SK-N-SH (cell line): ENCODE results near the gene SLC8B1. TPM values are rescaled to one million over a fixed set of nuclear protein-coding genes. Genes with fewer than 3 reads are reported as not detected.
A peak's percentile ranks its signal among the peaks of the same experiment; 100 is the strongest.

Source experiments
- CTCF ChIA-PET: fragments of 300-600, 350-600 bp; formaldehyde crosslinking; extraction: SDS; loops from one replicate; lab custom pipeline; 2021; lab: Yijun Ruan, JAX
- POLR2A ChIA-PET: fragments of 350-600 bp; sonication (Branson Sonifier 250); formaldehyde crosslinking; extraction: SDS; loops from one replicate; lab custom pipeline; 2020; ENCODE audit warnings: antibody characterized with exemption, inconsistent platforms; lab: Yijun Ruan, JAX
- DNase-seq: peaks from one replicate; pipeline ENCODE4 v3.0.0; 2012
- H2AFZ ChIP-seq: fragments of 200-600 bp; sonication (generic); 2 replicates; pipeline ENCODE4 v1.8.1; 2016; ENCODE audit warnings: antibody characterized with exemption, mild to moderate bottlenecking, low read depth
- H3F3A ChIP-seq: fragments of 200-600 bp; sonication (generic); replicated peaks from 2 replicates; pipeline ENCODE3; 2016; ENCODE audit warnings: antibody characterized with exemption, mild to moderate bottlenecking; ENCODE audit not compliant: insufficient read depth
- H3K27ac ChIP-seq, 2 experiments: fragments of 200-500 bp in 1 of 2; fragments of 200-600 bp in 1 of 2; sonication (Bioruptor generic) in 1 of 2; sonication (generic), shearing (Covaris generic) in 1 of 2; 2 replicates each; pipeline versions ENCODE4 v1.5.1 to v1.6.1; 2014 to 2016; ENCODE audit warnings: low read depth in 2 of 2, inconsistent platforms in 1 of 2, low read length in 1 of 2, mild to moderate bottlenecking in 1 of 2, mixed read lengths in 1 of 2
- H3K27me3 ChIP-seq: fragments of 200-600 bp; sonication (generic), shearing (Covaris generic); 2 replicates; pipeline ENCODE4 v1.6.1; 2016; ENCODE audit warnings: mixed run types; ENCODE audit not compliant: insufficient read depth
- H3K36me3 ChIP-seq, 2 experiments: fragments of 200-500 bp in 1 of 2; fragments of 200-600 bp in 1 of 2; sonication (Bioruptor generic) in 1 of 2; sonication (generic) in 1 of 2; replicated peaks in 1 of 2; 2 replicates each; pipeline versions ENCODE3 to v1.5.1; 2014 to 2016; ENCODE audit warnings: low read length in 1 of 2, mild to moderate bottlenecking in 1 of 2; ENCODE audit not compliant: insufficient read depth in 2 of 2, control insufficient read depth in 1 of 2
- H3K4me1 ChIP-seq, 2 experiments: fragments of 200-500 bp in 1 of 2; fragments of 200-600 bp in 1 of 2; sonication (Bioruptor generic) in 1 of 2; sonication (generic), shearing (Covaris generic) in 1 of 2; 2 replicates each; pipeline versions ENCODE4 v1.5.1 to v1.6.1; 2014 to 2016; ENCODE audit warnings: low read depth in 1 of 2, low read length in 1 of 2, mixed run types in 1 of 2; ENCODE audit not compliant: insufficient read depth in 2 of 2, control insufficient read depth in 1 of 2
- H3K4me2 ChIP-seq: fragments of 200-600 bp; sonication (generic), shearing (Covaris generic); 2 replicates; pipeline ENCODE4 v1.6.1; 2017; ENCODE audit warnings: mixed run types
- H3K4me3 ChIP-seq, 2 experiments: fragments of 200-500 bp in 1 of 2; fragments of 200-600 bp in 1 of 2; sonication (Bioruptor generic) in 1 of 2; sonication (generic), shearing (Covaris generic) in 1 of 2; 2 replicates each; pipeline versions ENCODE4 v1.5.1 to v1.8.1; 2014 to 2016; ENCODE audit warnings: low read depth in 2 of 2, inconsistent platforms in 1 of 2, low read length in 1 of 2, mild to moderate bottlenecking in 1 of 2, mixed read lengths in 1 of 2, moderate library complexity in 1 of 2
- H3K79me2 ChIP-seq: fragments of 200-600 bp; sonication (generic); 2 replicates; pipeline ENCODE4 v1.8.1; 2017; ENCODE audit warnings: mild to moderate bottlenecking; ENCODE audit not compliant: insufficient read depth
- H3K9ac ChIP-seq: fragments of 200-600 bp; sonication (generic); 2 replicates; pipeline ENCODE4 v1.6.1; 2017; ENCODE audit warnings: mixed run types
- H3K9me2 ChIP-seq: fragments of 200-600 bp; sonication (generic); 2 replicates; pipeline ENCODE4 v1.6.1; 2017; ENCODE audit warnings: mixed run types
- H3K9me3 ChIP-seq: fragments of 200-600 bp; sonication (generic); 2 replicates; pipeline ENCODE4 v1.6.1; 2017; ENCODE audit warnings: mixed run types, mild to moderate bottlenecking, moderate library complexity
- H4K20me1 ChIP-seq: fragments of 200-600 bp; sonication (generic); 2 replicates; pipeline ENCODE4 v1.6.1; 2017; ENCODE audit warnings: mild to moderate bottlenecking, mixed run types; ENCODE audit not compliant: insufficient read depth
- RAD21 ChIP-seq: IDR thresholded peaks from 2 replicates; pipeline ENCODE4 v1.6.1; 2012; ENCODE audit warnings: mild to moderate bottlenecking, low read length
- TEAD4 ChIP-seq: IDR thresholded peaks from 2 replicates; pipeline ENCODE4 v1.4.0; 2012; ENCODE audit warnings: mild to moderate bottlenecking, borderline replicate concordance; ENCODE audit not compliant: insufficient read depth
- WGBS: methylation state at CpG from one replicate; pipeline ENCODE4 v1.1.6; 2017; ENCODE audit warnings: low lambda C conversion rate; 5-methylcytosine and 5-hydroxymethylcytosine counted together
- polyA plus RNA-seq, 3 experiments: library from polyadenylated mRNA; depleted of rRNA; stranded (reverse); fragments of >200 nt; gene quantifications; 2 replicates each; pipeline ENCODE4 v1.2.3, GENCODE V29; 2012
- TF ChIP-seq, protein P1 (sequence below): fragments of 200-600 bp; sonication (generic); IDR thresholded peaks from 2 replicates; pipeline ENCODE4 v1.6.1; 2017; ENCODE audit warnings: antibody characterized with exemption, mild to moderate bottlenecking, moderate library complexity
- TF ChIP-seq, protein P2 (sequence below): IDR thresholded peaks from 2 replicates; pipeline ENCODE4 v1.4.0; 2012; ENCODE audit warnings: low read depth, borderline replicate concordance
- TF ChIP-seq, protein P3 (sequence below): IDR thresholded peaks from 2 replicates; pipeline ENCODE4; 2012
- TF ChIP-seq, protein P4 (sequence below): fragments of 150-350 bp; IDR thresholded peaks from 2 replicates; pipeline ENCODE4 v1.6.1; 2017; ENCODE audit warnings: antibody characterized with exemption, low read length, low read depth, borderline replicate concordance
- TF ChIP-seq, protein P5 (sequence below): fragments of 150-350 bp; IDR thresholded peaks from 2 replicates; pipeline ENCODE4 v1.6.1; 2016; ENCODE audit warnings: mild to moderate bottlenecking, low read depth, low read length

Gene SLC8B1
- polyA plus RNA-seq, 1 of the 3 experiments (the other 2 are of a cell fraction): 12.0 TPM

DNA sequence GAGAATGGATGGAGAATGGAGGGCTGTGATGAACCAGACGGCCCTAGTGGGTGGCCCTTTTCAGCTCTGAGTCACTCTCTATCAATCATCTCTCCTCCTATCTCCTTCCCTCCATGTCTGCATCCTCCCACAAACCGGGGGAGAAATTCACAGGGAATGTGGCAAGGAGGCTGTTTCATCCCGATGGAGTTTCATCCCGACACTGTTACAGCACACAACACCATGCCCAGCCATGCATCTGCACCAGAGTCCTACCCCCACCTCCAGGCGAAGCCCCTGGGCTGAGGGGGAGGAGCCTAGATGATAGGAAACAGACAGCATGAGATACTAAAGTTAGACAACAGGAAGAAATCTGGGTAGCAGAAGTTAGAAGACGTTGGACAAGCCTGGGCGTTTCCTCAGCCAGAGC is 20.8 kb downstream of the SLC8B1 start:
- Histone ChIP-seq H3K9me3 (no peaks in the 10 kb centered on the region), H3K4me1 (no peaks in the 10 kb centered on the region), H3K4me3 (no peak overlapping the region), H4K20me1 (no peaks in the 10 kb centered on the region), H3K4me2 (no peak overlapping the region), H3K79me2 (no peaks in the 10 kb centered on the region), H2AFZ (no peak overlapping the region)
- DNase-seq: no peak
- TF ChIP-seq, protein P1, sequence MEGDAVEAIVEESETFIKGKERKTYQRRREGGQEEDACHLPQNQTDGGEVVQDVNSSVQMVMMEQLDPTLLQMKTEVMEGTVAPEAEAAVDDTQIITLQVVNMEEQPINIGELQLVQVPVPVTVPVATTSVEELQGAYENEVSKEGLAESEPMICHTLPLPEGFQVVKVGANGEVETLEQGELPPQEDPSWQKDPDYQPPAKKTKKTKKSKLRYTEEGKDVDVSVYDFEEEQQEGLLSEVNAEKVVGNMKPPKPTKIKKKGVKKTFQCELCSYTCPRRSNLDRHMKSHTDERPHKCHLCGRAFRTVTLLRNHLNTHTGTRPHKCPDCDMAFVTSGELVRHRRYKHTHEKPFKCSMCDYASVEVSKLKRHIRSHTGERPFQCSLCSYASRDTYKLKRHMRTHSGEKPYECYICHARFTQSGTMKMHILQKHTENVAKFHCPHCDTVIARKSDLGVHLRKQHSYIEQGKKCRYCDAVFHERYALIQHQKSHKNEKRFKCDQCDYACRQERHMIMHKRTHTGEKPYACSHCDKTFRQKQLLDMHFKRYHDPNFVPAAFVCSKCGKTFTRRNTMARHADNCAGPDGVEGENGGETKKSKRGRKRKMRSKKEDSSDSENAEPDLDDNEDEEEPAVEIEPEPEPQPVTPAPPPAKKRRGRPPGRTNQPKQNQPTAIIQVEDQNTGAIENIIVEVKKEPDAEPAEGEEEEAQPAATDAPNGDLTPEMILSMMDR: no peak
- TF ChIP-seq, protein P2, sequence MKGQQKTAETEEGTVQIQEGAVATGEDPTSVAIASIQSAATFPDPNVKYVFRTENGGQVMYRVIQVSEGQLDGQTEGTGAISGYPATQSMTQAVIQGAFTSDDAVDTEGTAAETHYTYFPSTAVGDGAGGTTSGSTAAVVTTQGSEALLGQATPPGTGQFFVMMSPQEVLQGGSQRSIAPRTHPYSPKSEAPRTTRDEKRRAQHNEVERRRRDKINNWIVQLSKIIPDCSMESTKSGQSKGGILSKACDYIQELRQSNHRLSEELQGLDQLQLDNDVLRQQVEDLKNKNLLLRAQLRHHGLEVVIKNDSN: no peak
- TF ChIP-seq, protein P3, sequence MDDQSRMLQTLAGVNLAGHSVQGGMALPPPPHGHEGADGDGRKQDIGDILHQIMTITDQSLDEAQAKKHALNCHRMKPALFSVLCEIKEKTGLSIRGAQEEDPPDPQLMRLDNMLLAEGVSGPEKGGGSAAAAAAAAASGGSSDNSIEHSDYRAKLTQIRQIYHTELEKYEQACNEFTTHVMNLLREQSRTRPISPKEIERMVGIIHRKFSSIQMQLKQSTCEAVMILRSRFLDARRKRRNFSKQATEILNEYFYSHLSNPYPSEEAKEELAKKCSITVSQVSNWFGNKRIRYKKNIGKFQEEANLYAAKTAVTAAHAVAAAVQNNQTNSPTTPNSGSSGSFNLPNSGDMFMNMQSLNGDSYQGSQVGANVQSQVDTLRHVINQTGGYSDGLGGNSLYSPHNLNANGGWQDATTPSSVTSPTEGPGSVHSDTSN: peak; percentile 28; the same call in 1 of the 2 replicates
- TF ChIP-seq, protein P4, sequence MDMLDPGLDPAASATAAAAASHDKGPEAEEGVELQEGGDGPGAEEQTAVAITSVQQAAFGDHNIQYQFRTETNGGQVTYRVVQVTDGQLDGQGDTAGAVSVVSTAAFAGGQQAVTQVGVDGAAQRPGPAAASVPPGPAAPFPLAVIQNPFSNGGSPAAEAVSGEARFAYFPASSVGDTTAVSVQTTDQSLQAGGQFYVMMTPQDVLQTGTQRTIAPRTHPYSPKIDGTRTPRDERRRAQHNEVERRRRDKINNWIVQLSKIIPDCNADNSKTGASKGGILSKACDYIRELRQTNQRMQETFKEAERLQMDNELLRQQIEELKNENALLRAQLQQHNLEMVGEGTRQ: no peak
- TF ChIP-seq, all 33 proteins: peak for 1
- 55% methylated on average over 7 of the region's 7 CpGs for WGBS
- H3K9ac ChIP-seq: no peak overlapping the region
- no peak overlapping the region for H3K27ac ChIP-seq
- H3K27me3 ChIP-seq: no peaks in the 10 kb centered on the region
- ChIA-PET POLR2A (no interaction called here), CTCF (interaction anchor here (0.7 to 1.2 kb wide), 3 partner anchors 48 to 111 kb away, joined by 3 to 5 read pairs (median 3); no protein-coding TSS in a partner anchor)
- peaks cover 0 to 12% of the 10 kb centered on the region in 2 experiments for H3K36me3 ChIP-seq
- peaks cover 6% of the 10 kb centered on the region for H3F3A ChIP-seq
- H3K9me2 ChIP-seq: no peaks in the 10 kb centered on the region

DNA sequence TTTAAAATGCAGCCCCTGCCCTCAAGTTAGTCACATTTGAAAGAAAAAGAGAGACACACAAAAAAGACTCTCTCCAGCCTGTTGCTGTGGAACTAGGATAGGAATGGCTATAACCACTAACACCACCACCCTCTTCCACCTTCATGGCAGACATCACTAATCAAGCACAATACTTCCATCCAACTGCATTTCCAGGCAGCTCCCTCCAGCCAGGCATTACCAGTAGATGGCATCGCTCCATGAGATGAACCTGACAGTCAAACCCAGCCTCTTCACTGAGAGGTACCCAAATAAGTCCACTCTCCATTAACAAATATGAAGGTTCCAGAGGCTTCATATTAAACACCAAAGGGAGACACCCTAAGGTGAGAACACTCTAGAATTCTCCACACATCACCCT is 24.4 kb downstream of the SLC8B1 start:
- POLR2A ChIA-PET: no interaction called here
- WGBS: 100% methylated on average over 1 of the region's 1 CpG
- H3K27me3 ChIP-seq: no peaks in the 10 kb centered on the region
- no peak for DNase-seq
- CTCF ChIA-PET: interaction anchor here (1.0 to 2.2 kb wide), 4 partner anchors 12 to 136 kb away, joined by 3 to 11 read pairs (median 3); no protein-coding TSS in a partner anchor
- no peaks in the 10 kb centered on the region for H3K4me1 ChIP-seq
- no peak overlapping the region for H3K4me3 ChIP-seq
- no peaks in the 10 kb centered on the region for H3K9me2 ChIP-seq
- H3K36me3 ChIP-seq: peaks cover 3 to 4% of the 10 kb centered on the region in 2 experiments
- no peaks in the 10 kb centered on the region for H4K20me1 ChIP-seq
- H3K9ac ChIP-seq: no peak overlapping the region
- no peak overlapping the region for H3K27ac ChIP-seq
- no peaks in the 10 kb centered on the region for H3K9me3 ChIP-seq
- no peak overlapping the region for H3K4me2 ChIP-seq
- TF ChIP-seq RAD21 (peak; percentile 4; the same call in 1 of the 2 replicates), TEAD4 (no peak)
- TF ChIP-seq, protein P5, sequence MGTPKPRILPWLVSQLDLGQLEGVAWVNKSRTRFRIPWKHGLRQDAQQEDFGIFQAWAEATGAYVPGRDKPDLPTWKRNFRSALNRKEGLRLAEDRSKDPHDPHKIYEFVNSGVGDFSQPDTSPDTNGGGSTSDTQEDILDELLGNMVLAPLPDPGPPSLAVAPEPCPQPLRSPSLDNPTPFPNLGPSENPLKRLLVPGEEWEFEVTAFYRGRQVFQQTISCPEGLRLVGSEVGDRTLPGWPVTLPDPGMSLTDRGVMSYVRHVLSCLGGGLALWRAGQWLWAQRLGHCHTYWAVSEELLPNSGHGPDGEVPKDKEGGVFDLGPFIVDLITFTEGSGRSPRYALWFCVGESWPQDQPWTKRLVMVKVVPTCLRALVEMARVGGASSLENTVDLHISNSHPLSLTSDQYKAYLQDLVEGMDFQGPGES: no peak
- TF ChIP-seq, protein P1: peak; percentile 29; the same call in 1 of the 2 replicates
- H2AFZ ChIP-seq: no peak overlapping the region
- no peaks in the 10 kb centered on the region for H3K79me2 ChIP-seq
- H3F3A ChIP-seq: no peaks in the 10 kb centered on the region
